Anterior cingulate cortex (tissue), 58 donors: ENCODE data around the gene C21orf58.

Source experiments
- DNase-seq, 58 donors: peaks; one replicate each; lab custom pipeline; 2025; lab: John Stamatoyannopoulos, UW

Gene C21orf58

GRCh38 chr21:46299167-46299566 is 24.5 kb downstream of the C21orf58 start:
- no peak for DNase-seq

GRCh38 chr21:46297338-46298271 is 26.1 kb downstream of the C21orf58 start:
- no peak for DNase-seq

GRCh38 chr21:46295996-46296752 is 27.5 kb downstream of the C21orf58 start:
- peak in 13 of 58 donors; percentile 6 to 38 (median 18) for DNase-seq

- no peak for DNase-seq
Observed at GRCh38 chr21:46295177-46295770, 28.4 kb downstream of the C21orf58 start.

- no peak for DNase-seq
Observed at GRCh38 chr21:46294647-46295176, 29.0 kb downstream of the C21orf58 start.

GRCh38 chr21:46291561-46291960 is 32.1 kb downstream of the C21orf58 start:
- DNase-seq: no peak

- no peak for DNase-seq
Observed at GRCh38 chr21:46289655-46290179, 34.0 kb downstream of the C21orf58 start.

GRCh38 chr21:46287541-46287940 is 36.1 kb downstream of the C21orf58 start:
- DNase-seq: no peak

GRCh38 chr21:46286648-46287002 is 37.0 kb downstream of the C21orf58 start:
- no peak for DNase-seq

GRCh38 chr21:46285761-46286647 is 37.7 kb downstream of the C21orf58 start, which contains the start of gene YBEY:
TSS of gene YBEY (plus strand) at chr21:46286342. CDS start at chr21:46286914, 572 bp downstream.
- DNase-seq: peak; percentile 36 to 93 (median 83)

GRCh38 chr21:46285206-46285661 is 38.4 kb downstream of the C21orf58 start, which contains the start of gene MCM3AP:
TSS of gene MCM3AP (minus strand) at chr21:46285611. CDS start at chr21:46285286, 325 bp downstream.
- DNase-seq: no peak

- no peak for DNase-seq
Observed at GRCh38 chr21:46284733-46285132, 38.9 kb downstream of the C21orf58 start.

- DNase-seq: no peak
Observed at GRCh38 chr21:46284077-46284644, 39.5 kb downstream of the C21orf58 start.

GRCh38 chr21:46274797-46275390 is 48.8 kb downstream of the C21orf58 start:
- no peak for DNase-seq

- no peak for DNase-seq
Observed at GRCh38 chr21:46273341-46273740, 50.3 kb downstream of the C21orf58 start.

GRCh38 chr21:46269466-46269865 is 54.2 kb downstream of the C21orf58 start:
- DNase-seq: no peak

- no peak for DNase-seq
Observed at GRCh38 chr21:46268371-46268770, 55.3 kb downstream of the C21orf58 start.

- DNase-seq: no peak
Observed at GRCh38 chr21:46266946-46267345, 56.7 kb downstream of the C21orf58 start.
